Measurements from ENCODE around the gene PRMT1. TPM values are rescaled to one million over a fixed set of nuclear protein-coding genes. Genes with fewer than 3 reads are reported as not detected.
"Not testable (repeated sequence)": the region's sequence is repeated elsewhere in the genome, so short reads cannot be mapped to it uniquely, and the experiment has no call there.

The PRMT1 gene
- total RNA-seq, 3 donors from 2014 or later (not counting 1 experiment from before 2014, with no cell fraction given), result 77.0 to 92.5 (median 78.2) TPM

DNA sequence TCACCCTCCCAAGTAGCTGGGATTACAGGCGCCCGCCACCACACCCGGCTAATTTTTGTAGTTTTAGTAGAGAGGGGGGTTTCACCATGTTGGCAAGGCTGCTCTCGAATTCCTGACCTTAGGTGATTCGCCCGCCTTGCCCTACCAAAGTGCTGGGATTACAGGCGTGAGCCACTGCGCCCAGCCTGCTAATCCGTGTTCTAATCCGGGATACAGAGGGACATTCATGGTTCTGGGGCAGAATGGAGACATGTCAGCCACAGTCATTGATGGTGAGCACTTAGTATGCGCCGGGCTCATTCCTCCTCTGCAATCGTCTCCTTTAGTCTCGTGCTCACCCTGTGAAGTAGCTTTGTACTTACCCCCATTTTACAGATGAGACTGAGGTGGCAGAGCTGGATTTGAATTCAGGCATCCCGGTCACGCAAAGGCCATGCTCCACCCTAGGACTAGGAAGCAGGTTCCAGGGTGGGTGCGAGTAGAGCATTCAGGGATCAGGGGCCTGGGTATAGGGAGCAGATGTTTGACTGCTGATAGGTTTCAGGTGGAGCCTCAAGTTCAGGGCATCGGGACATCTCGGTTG lies 45.4 kb upstream of the PRMT1 start:
- no peaks in the 10 kb centered on the region for H3K36me3 Mint-ChIP-seq
- H3K27ac ChIP-seq (ENCODE audit: low read length), result no peak overlapping the region
- WGBS (ENCODE audit: insufficient coverage), result 99% methylated on average over 18 of the region's 19 CpGs

GRCh38 chr19:49632576-49632975 lies 44.5 kb upstream of the PRMT1 start:
- TF ChIP-seq, protein P1, sequence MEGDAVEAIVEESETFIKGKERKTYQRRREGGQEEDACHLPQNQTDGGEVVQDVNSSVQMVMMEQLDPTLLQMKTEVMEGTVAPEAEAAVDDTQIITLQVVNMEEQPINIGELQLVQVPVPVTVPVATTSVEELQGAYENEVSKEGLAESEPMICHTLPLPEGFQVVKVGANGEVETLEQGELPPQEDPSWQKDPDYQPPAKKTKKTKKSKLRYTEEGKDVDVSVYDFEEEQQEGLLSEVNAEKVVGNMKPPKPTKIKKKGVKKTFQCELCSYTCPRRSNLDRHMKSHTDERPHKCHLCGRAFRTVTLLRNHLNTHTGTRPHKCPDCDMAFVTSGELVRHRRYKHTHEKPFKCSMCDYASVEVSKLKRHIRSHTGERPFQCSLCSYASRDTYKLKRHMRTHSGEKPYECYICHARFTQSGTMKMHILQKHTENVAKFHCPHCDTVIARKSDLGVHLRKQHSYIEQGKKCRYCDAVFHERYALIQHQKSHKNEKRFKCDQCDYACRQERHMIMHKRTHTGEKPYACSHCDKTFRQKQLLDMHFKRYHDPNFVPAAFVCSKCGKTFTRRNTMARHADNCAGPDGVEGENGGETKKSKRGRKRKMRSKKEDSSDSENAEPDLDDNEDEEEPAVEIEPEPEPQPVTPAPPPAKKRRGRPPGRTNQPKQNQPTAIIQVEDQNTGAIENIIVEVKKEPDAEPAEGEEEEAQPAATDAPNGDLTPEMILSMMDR (IDR thresholded peaks at IDR 0.05), result no peak
- WGBS (ENCODE audit: insufficient coverage), result 97% methylated on average over 5 of the region's 5 CpGs
- Mint-ChIP-seq H3K27me3 (ENCODE audit: low read depth in 2 of 2) (no peaks in the 10 kb centered on the region), H3K4me3 (no peak overlapping the region), H3K4me1 (peaks cover 0 to 2% of the 10 kb centered on the region in 2 donors), H3K36me3 (no peaks in the 10 kb centered on the region), H3K27ac (no peak overlapping the region), H3K9me3 (no peaks in the 10 kb centered on the region)
- ATAC-seq, result no peak
- no peaks in the 10 kb centered on the region for H3K4me1 ChIP-seq (ENCODE audit: control insufficient read depth, insufficient read depth, low read length)
- H3K9me3 ChIP-seq (ENCODE audit: control insufficient read depth, insufficient read depth, low read length), result no peaks in the 10 kb centered on the region
- H3K27ac ChIP-seq (ENCODE audit: low read length), result no peak overlapping the region
- H3K36me3 ChIP-seq (ENCODE audit: control insufficient read depth, insufficient read depth, low read length), result peaks cover 2% of the 10 kb centered on the region
- no peak overlapping the region for H3K4me3 ChIP-seq (ENCODE audit: low read length)
- no peak for DNase-seq
- intact Hi-C loops (cut with micrococcal nuclease), result no loop called here
- H3K27me3 ChIP-seq (ENCODE audit: control insufficient read depth, insufficient read depth, low read length), result no peaks in the 10 kb centered on the region

More for the DNA sequence above, 45.4 kb upstream of the PRMT1 start:
- no peak for DNase-seq
- no peaks in the 10 kb centered on the region for H3K27me3 Mint-ChIP-seq (ENCODE audit: low read depth in 2 of 2)
- H3K27ac Mint-ChIP-seq, result no peak overlapping the region
- H3K36me3 ChIP-seq (ENCODE audit: control insufficient read depth, insufficient read depth, low read length), result peaks cover 8% of the 10 kb centered on the region
- no peak for ATAC-seq
- no peak overlapping the region for H3K4me3 ChIP-seq (ENCODE audit: low read length)
- H3K9me3 ChIP-seq (ENCODE audit: control insufficient read depth, insufficient read depth, low read length), result no peaks in the 10 kb centered on the region
- H3K9me3 Mint-ChIP-seq, result no peaks in the 10 kb centered on the region
- H3K4me3 Mint-ChIP-seq, result no peak overlapping the region
- intact Hi-C loops (cut with micrococcal nuclease), result no loop called here
- H3K27me3 ChIP-seq (ENCODE audit: control insufficient read depth, insufficient read depth, low read length), result no peaks in the 10 kb centered on the region
- TF ChIP-seq, protein P1 (IDR thresholded peaks at IDR 0.05), result no peak
- no peaks in the 10 kb centered on the region for H3K4me1 Mint-ChIP-seq
- H3K4me1 ChIP-seq (ENCODE audit: control insufficient read depth, insufficient read depth, low read length), result no peaks in the 10 kb centered on the region

- DNase-seq; H3K36me3 ChIP-seq (ENCODE audit: control insufficient read depth, insufficient read depth, low read length); H3K27ac Mint-ChIP-seq; H3K4me3 Mint-ChIP-seq; H3K36me3 Mint-ChIP-seq; H3K4me1 ChIP-seq (ENCODE audit: control insufficient read depth, insufficient read depth, low read length); intact Hi-C loops (cut with micrococcal nuclease); H3K27me3 Mint-ChIP-seq (ENCODE audit: low read depth in 2 of 2); H3K27ac ChIP-seq (ENCODE audit: low read length); H3K9me3 Mint-ChIP-seq; H3K4me1 Mint-ChIP-seq; H3K9me3 ChIP-seq (ENCODE audit: control insufficient read depth, insufficient read depth, low read length); H3K4me3 ChIP-seq (ENCODE audit: low read length); ATAC-seq; H3K27me3 ChIP-seq (ENCODE audit: control insufficient read depth, insufficient read depth, low read length): not testable (repeated sequence)
- 97% methylated on average over 9 of the region's 9 CpGs for WGBS (ENCODE audit: insufficient coverage)
Measured at GRCh38 chr19:49633273-49633672, 43.8 kb upstream of the PRMT1 start.

DNA sequence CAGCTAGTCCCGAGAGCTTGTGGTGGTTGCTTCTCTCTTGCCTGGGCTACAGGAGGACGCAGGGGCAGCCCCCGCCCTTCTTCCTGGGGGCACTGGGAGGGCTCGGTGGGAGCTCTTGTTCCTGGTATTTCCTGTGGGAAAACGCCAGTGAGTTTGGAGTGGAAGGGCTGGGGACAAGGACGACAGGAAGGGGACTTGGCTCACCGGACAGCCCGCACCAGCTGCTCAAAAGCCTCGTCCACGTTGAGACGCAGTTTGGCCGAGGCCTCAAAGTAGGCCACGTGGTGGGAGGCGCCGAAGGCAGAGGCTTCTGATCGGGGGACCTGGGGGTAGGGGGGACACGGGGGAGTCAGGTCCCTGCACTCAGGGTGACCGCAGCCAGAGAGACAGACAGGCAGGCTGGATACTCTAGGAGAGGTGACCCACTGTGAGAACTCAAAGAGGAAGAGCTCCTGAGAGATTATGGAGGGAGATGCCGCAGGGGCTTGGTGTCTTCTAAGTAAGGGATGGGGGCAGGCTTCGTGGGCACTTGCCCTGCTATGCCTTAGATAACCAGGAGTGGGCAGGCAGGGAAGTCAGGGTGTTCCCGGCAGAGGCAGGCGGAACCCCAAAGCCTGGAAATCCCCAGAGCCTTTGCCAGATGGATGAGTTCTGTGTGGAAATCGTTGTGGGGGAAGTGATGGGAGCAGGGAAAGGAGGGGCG lies 41.4 kb upstream of the PRMT1 start:
- H3K36me3 ChIP-seq (ENCODE audit: control insufficient read depth, insufficient read depth, low read length), result no peaks in the 10 kb centered on the region
- intact Hi-C loops (cut with micrococcal nuclease), result no loop called here
- no peaks in the 10 kb centered on the region for H3K9me3 ChIP-seq (ENCODE audit: control insufficient read depth, insufficient read depth, low read length)
- H3K27me3 ChIP-seq (ENCODE audit: control insufficient read depth, insufficient read depth, low read length), result no peaks in the 10 kb centered on the region
- no peak for ATAC-seq
- H3K4me1 ChIP-seq (ENCODE audit: control insufficient read depth, insufficient read depth, low read length), result peaks cover 19% of the 10 kb centered on the region
- TF ChIP-seq, protein P1 (IDR thresholded peaks at IDR 0.05), result no peak
- H3K9me3 Mint-ChIP-seq, result no peaks in the 10 kb centered on the region
- H3K27me3 Mint-ChIP-seq (ENCODE audit: low read depth in 2 of 2), result no peaks in the 10 kb centered on the region
- no peak overlapping the region for H3K27ac ChIP-seq (ENCODE audit: low read length)
- DNase-seq, result no peak
- WGBS (ENCODE audit: insufficient coverage), result 72% methylated on average over 24 of the region's 24 CpGs
- peak overlapping the region in 1 of 2 donors; percentile 40 for H3K27ac Mint-ChIP-seq
- H3K4me3 Mint-ChIP-seq, result no peak overlapping the region
- no peaks in the 10 kb centered on the region for H3K36me3 Mint-ChIP-seq
- H3K4me1 Mint-ChIP-seq, result peaks cover 11 to 27% of the 10 kb centered on the region in 2 donors
- H3K4me3 ChIP-seq (ENCODE audit: low read length), result no peak overlapping the region
